IMR-90 (cell line): ENCODE data around the gene ZNF625. TPM values are rescaled to one million over a fixed set of nuclear protein-coding genes. Genes with fewer than 3 reads are reported as not detected.

ENCODE experiments used
- ATAC-seq: fragments of 200-7000 bp; cut with Tn5 transposase; 2 replicates; pipeline ENCODE4 v1.9.1; 2020; ENCODE audit warnings: low read depth, mild to moderate bottlenecking, moderate library complexity
- BruUV-seq: library from RNA; stranded (reverse); fragments of 400-500 nt; replicated peaks from 2 replicates; lab custom pipeline; 2021; lab: Mats Ljungman, UMichigan
- CTCF ChIA-PET: fragments of 300-600 bp; formaldehyde crosslinking; extraction: SDS; loops from one replicate; lab custom pipeline; 2021; ENCODE audit warnings: antibody characterized with exemption; lab: Yijun Ruan, JAX
- POLR2A ChIA-PET: fragments of 300-600 bp; sonication (Branson Sonifier 250); formaldehyde crosslinking; loops from one replicate; lab custom pipeline; 2022; ENCODE audit warnings: antibody characterized with exemption; ENCODE audit not compliant: unreplicated experiment; lab: Charles Lee
- DNase-seq: peaks from one replicate; pipeline ENCODE4 v3.0.0; 2013
- H2AFZ ChIP-seq: replicated peaks from 2 replicates; pipeline ENCODE3; 2013; ENCODE audit warnings: low read length, mild to moderate bottlenecking; ENCODE audit not compliant: poor library complexity
- H2AK5ac ChIP-seq: 2 replicates; pipeline ENCODE4 v1.6.1; 2013; ENCODE audit warnings: low read depth, low read length, inconsistent platforms
- H2AK9ac ChIP-seq: replicated peaks from 2 replicates; pipeline ENCODE3; 2013; ENCODE audit warnings: mild to moderate bottlenecking, low read depth, low read length, moderate library complexity; ENCODE audit not compliant: poor library complexity
- H2BK120ac ChIP-seq: 2 replicates; pipeline ENCODE4 v1.6.1; 2013; ENCODE audit warnings: low read depth, low read length, inconsistent platforms
- H2BK15ac ChIP-seq: 3 replicates; pipeline ENCODE4 v1.6.1; 2013; ENCODE audit warnings: low read depth, low read length, inconsistent platforms
- H2BK20ac ChIP-seq: 2 replicates; pipeline ENCODE4 v1.6.1; 2013; ENCODE audit warnings: low read depth, mild to moderate bottlenecking, inconsistent platforms, low read length, moderate library complexity
- H2BK5ac ChIP-seq: 2 replicates; pipeline ENCODE4 v1.6.1; 2013; ENCODE audit warnings: mild to moderate bottlenecking, low read depth, low read length, inconsistent platforms; ENCODE audit not compliant: poor library complexity, severe bottlenecking
- H3K14ac ChIP-seq: replicated peaks from 2 replicates; pipeline ENCODE4 v1.6.1; 2013; ENCODE audit warnings: low read depth, low read length, inconsistent platforms
- H3K18ac ChIP-seq: 2 replicates; pipeline ENCODE4 v1.6.1; 2013; ENCODE audit warnings: low read depth, low read length, control low read depth
- H3K23ac ChIP-seq: 2 replicates; pipeline ENCODE4 v1.6.1; 2013; ENCODE audit warnings: low read depth, low read length, inconsistent platforms
- H3K27ac ChIP-seq: 2 replicates; pipeline ENCODE4 v1.5.1; 2013; ENCODE audit warnings: mild to moderate bottlenecking, control low read depth, low read length; ENCODE audit not compliant: insufficient read depth
- H3K27me3 ChIP-seq: 2 replicates; pipeline ENCODE4 v1.6.1; 2013; ENCODE audit warnings: low read length; ENCODE audit not compliant: control insufficient read depth, insufficient read depth
- H3K36me3 ChIP-seq: 2 replicates; pipeline ENCODE4 v1.6.1; 2013; ENCODE audit warnings: low read length, mixed read lengths; ENCODE audit not compliant: control insufficient read depth, insufficient read depth
- H3K4ac ChIP-seq: 2 replicates; pipeline ENCODE4 v1.6.1; 2013; ENCODE audit warnings: low read depth, low read length, inconsistent platforms
- H3K4me1 ChIP-seq: 2 replicates; pipeline ENCODE4 v1.6.1; 2013; ENCODE audit warnings: low read length, mixed read lengths; ENCODE audit not compliant: control insufficient read depth, insufficient read depth
- H3K4me2 ChIP-seq: 2 replicates; pipeline ENCODE4 v1.6.1; 2013; ENCODE audit warnings: low read depth, mild to moderate bottlenecking, control low read depth, low read length, moderate library complexity
- H3K4me3 ChIP-seq: 2 replicates; pipeline ENCODE4 v1.5.1; 2013; ENCODE audit warnings: low read depth, mild to moderate bottlenecking, control low read depth, low read length, moderate library complexity; ENCODE audit not compliant: insufficient read depth
- H3K56ac ChIP-seq: 2 replicates; pipeline ENCODE4 v1.6.1; 2013; ENCODE audit warnings: low read length, inconsistent platforms; ENCODE audit not compliant: insufficient read depth; ENCODE audit errors: extremely low read depth
- H3K79me1 ChIP-seq, 2 experiments: 2 replicates each; pipeline ENCODE4 v1.6.1; 2013; ENCODE audit warnings: low read length in 2 of 2, inconsistent platforms in 1 of 2, low read depth in 1 of 2
- H3K9ac ChIP-seq: 2 replicates; pipeline ENCODE4 v1.6.1; 2013; ENCODE audit warnings: low read depth, low read length, control low read depth
- H3K9me1 ChIP-seq: 2 replicates; pipeline ENCODE4 v1.6.1; 2013; ENCODE audit warnings: low read length, inconsistent platforms; ENCODE audit not compliant: insufficient read depth
- H3K9me3 ChIP-seq: 2 replicates; pipeline ENCODE4 v1.6.1; 2013; ENCODE audit warnings: low read length; ENCODE audit not compliant: control insufficient read depth, insufficient read depth
- H4K20me1 ChIP-seq: 2 replicates; pipeline ENCODE4 v1.6.1; 2013; ENCODE audit warnings: low read length, inconsistent platforms; ENCODE audit not compliant: insufficient read depth
- H4K5ac ChIP-seq: 2 replicates; pipeline ENCODE4 v1.6.1; 2013; ENCODE audit warnings: mild to moderate bottlenecking, low read depth, low read length, control low read depth
- H4K8ac ChIP-seq, 2 experiments: 2 replicates each; pipeline ENCODE4 v1.6.1; 2013; ENCODE audit warnings: low read depth in 2 of 2, low read length in 2 of 2, control low read depth in 1 of 2, inconsistent platforms in 1 of 2
- H4K91ac ChIP-seq: 2 replicates; pipeline ENCODE4 v1.6.1; 2013; ENCODE audit warnings: low read depth, low read length, inconsistent platforms; ENCODE audit not compliant: insufficient read depth
- CEBPB ChIP-seq: IDR thresholded peaks from 2 replicates; pipeline ENCODE4 v1.6.1; 2012; ENCODE audit warnings: low read depth, low read length, improper control_type of control experiment
- CHD1 ChIP-seq: IDR thresholded peaks from 2 replicates; pipeline ENCODE4 v1.6.1; 2012; ENCODE audit warnings: low read depth, low read length, improper control_type of control experiment
- ELK1 ChIP-seq: fragments of 150-350 bp; IDR thresholded peaks from 2 replicates; pipeline ENCODE4 v1.6.1; 2016; ENCODE audit warnings: low read depth, mild to moderate bottlenecking, low read length, moderate library complexity, borderline replicate concordance
- NFE2L2 ChIP-seq: fragments of 150-350 bp; IDR thresholded peaks from 2 replicates; pipeline ENCODE4 v1.6.1; 2016; ENCODE audit warnings: low read depth, mild to moderate bottlenecking, low read length
- WGBS, 2 experiments: methylation state at CpG; one replicate each; pipeline versions ENCODE4 v1.1.5 to v1.1.7; 2013; ENCODE audit warnings: missing lambda C conversion rate in 2 of 2; ENCODE audit not compliant: insufficient read length in 1 of 2; ENCODE audit errors: extremely low coverage in 2 of 2; 5-methylcytosine and 5-hydroxymethylcytosine counted together
- dilution Hi-C: fragments of 300-500 bp; cut with HindIII; formaldehyde crosslinking; loops from one replicate; pipeline ENCODE4 v1.14.3; 2018; ENCODE audit warnings: low sequenced_read_pairs; ENCODE audit not compliant: unreplicated experiment
- in situ Hi-C: fragments of 300-500 bp; cut with MboI; formaldehyde crosslinking; loops from 3 replicates; pipeline ENCODE4 v1.14.3; 2019; ENCODE audit warnings: low sequenced_read_pairs, inconsistent platforms, mixed read lengths
- intact Hi-C: fragments of 100-400 bp; cut with micrococcal nuclease; formaldehyde crosslinking; loops from 2 replicates; pipeline ENCODE4 v1.10.0; 2022
- microRNA-seq, 2 experiments: library from miRNA; stranded (forward) in 1 of 2; unstranded in 1 of 2; fragments of 10-50 nt in 1 of 2; fragments of <30 nt in 1 of 2; gene quantifications in 1 of 2; microRNA quantifications in 1 of 2; one replicate each; pipeline versions ENCODE3 to v1.1.0; 2013 to 2020; ENCODE audit not compliant: insufficient read depth in 1 of 2, insufficient read length in 1 of 2, unreplicated experiment in 1 of 2
- polyA plus RNA-seq, 3 experiments: library from polyadenylated mRNA; depleted of rRNA; stranded (reverse); fragments of >200 nt; gene quantifications; 2 replicates each; pipeline ENCODE4 v1.2.3, GENCODE V29; 2012; ENCODE audit warnings: low replicate concordance in 1 of 3
- small RNA-seq, 5 experiments: library from RNA; depleted of rRNA; stranded (forward); fragments of <200 nt; gene quantifications; one replicate each; pipeline ENCODE3, GENCODE V24; 2012
- total RNA-seq: library from RNA; depleted of rRNA; stranded (reverse); fragments of >200 nt; gene quantifications from 2 replicates; pipeline ENCODE4 v1.2.3, GENCODE V29; 2012; rRNA removed

The ZNF625 gene
- total and polyA plus RNA-seq, 2 of the 4 experiments (the other 2 are of a cell fraction): 2.5 to 16.7 TPM

GRCh38 chr19:12095111-12095790 lies 61.3 kb downstream of the ZNF625 start:
- Histone ChIP-seq H4K8ac (no peak overlapping the region), H2AFZ (no peak overlapping the region), H3K9me1 (peaks cover 3% of the 10 kb centered on the region; the same call in 1 of the 2 replicates), H3K27ac (no peak overlapping the region), H2BK120ac (no peak overlapping the region), H3K18ac (no peak overlapping the region), H2BK5ac (peak overlapping the region; percentile 30), H3K27me3 (no peaks in the 10 kb centered on the region), H2AK9ac (no peak overlapping the region), H4K91ac (no peak overlapping the region), H2BK15ac (no peak overlapping the region), H3K4me2 (no peak overlapping the region), H4K5ac (no peak overlapping the region), H2AK5ac (no peak overlapping the region), H3K14ac (no peak overlapping the region), H3K4me1 (0 out of 2 replicates have a peak, but pooled peaks cover 2% of the 10 kb centered on the region), H2BK20ac (no peak overlapping the region), H3K9me3 (peaks cover 5% of the 10 kb centered on the region; the same call in 1 of the 2 replicates), H3K9ac (no peak overlapping the region), H3K23ac (no peak overlapping the region), H3K36me3 (0 out of 2 replicates have a peak, but pooled peaks cover 3% of the 10 kb centered on the region), H3K79me1 (peaks cover 14 to 25% of the 10 kb centered on the region in 2 experiments), H3K4me3 (no peak overlapping the region), H3K56ac (no peak overlapping the region), H4K20me1 (no peaks in the 10 kb centered on the region), H3K4ac (no peak overlapping the region)
- no CpG with 5 or more reads among the region's 4 CpGs for WGBS, 2 experiments
- dilution Hi-C loops: no loop called here
- intact Hi-C loops: no loop called here
- in situ Hi-C loops: no loop called here
- ChIA-PET POLR2A (no interaction called here), CTCF (no interaction called here)
- ATAC-seq: no peak
- TF ChIP-seq NFE2L2: no peak
- no peak for TF ChIP-seq CHD1
- no peak for TF ChIP-seq ELK1
- peak; percentile 82 for TF ChIP-seq CEBPB
- DNase-seq: peak; percentile 64
- no TSS peak for BruUV-seq

Small RNAs within 50 kb of the gene (microRNA-seq; reads per million reads assigned to microRNA genes)
- gene RNA5SP467 (ENCODE audit: insufficient read depth, insufficient read length): not detected

Small RNAs within 50 kb of the gene (small RNA-seq; reads per million reads assigned to genes)
- gene RNA5SP467: 0 reads per million in 5 experiments

Other genes with a start within 250 kb of the ZNF625 start
- 10.2 and 11.9 TPM in 2 replicates for gene ZNF700, start 231.6 kb downstream of the ZNF625 start, total RNA-seq
- gene ZNF700, start 231.6 kb downstream of the ZNF625 start, polyA plus RNA-seq (2012; rRNA removed): 4.2 and 5.3 TPM in 2 replicates
- 0.56 and 0.90 TPM in 2 replicates for gene ZNF763, start 191.7 kb downstream of the ZNF625 start, total RNA-seq
- 0.75 and 0.94 TPM in 2 replicates for gene ZNF763, start 191.7 kb downstream of the ZNF625 start, polyA plus RNA-seq (2012; rRNA removed)
- 6.4 and 11.1 TPM in 2 replicates for gene ZNF433, start 121.1 kb downstream of the ZNF625 start, total RNA-seq
- gene ZNF433, start 121.1 kb downstream of the ZNF625 start, polyA plus RNA-seq (2012; rRNA removed): 2.6 and 3.5 TPM in 2 replicates
- 0.28 and 0.36 TPM in 2 replicates for gene ZNF878, start 103.8 kb downstream of the ZNF625 start, total RNA-seq
- 0.05 and 0.07 TPM in 2 replicates for gene ZNF878, start 103.8 kb downstream of the ZNF625 start, polyA plus RNA-seq (2012; rRNA removed)
- gene ZNF844, start 92.0 kb downstream of the ZNF625 start, total RNA-seq: 8.1 and 12.0 TPM in 2 replicates
- 1.2 and 1.6 TPM in 2 replicates for gene ZNF844, start 92.0 kb downstream of the ZNF625 start, polyA plus RNA-seq (2012; rRNA removed)
- gene ZNF20, start 16.4 kb downstream of the ZNF625 start, total RNA-seq: 7.8 and 7.9 TPM in 2 replicates
- gene ZNF20, start 16.4 kb downstream of the ZNF625 start, polyA plus RNA-seq (2012; rRNA removed): 1.8 and 2.1 TPM in 2 replicates
- gene ZNF136, start 6.4 kb upstream of the ZNF625 start, total RNA-seq: 6.8 and 9.4 TPM in 2 replicates
- 1.4 and 1.9 TPM in 2 replicates for gene ZNF136, start 6.4 kb upstream of the ZNF625 start, polyA plus RNA-seq (2012; rRNA removed)
- 6.1 and 6.6 TPM in 2 replicates for gene ZNF44, start 138.1 kb upstream of the ZNF625 start, total RNA-seq
- 2.6 and 3.5 TPM in 2 replicates for gene ZNF44, start 138.1 kb upstream of the ZNF625 start, polyA plus RNA-seq (2012; rRNA removed)
- 2.0 and 3.1 TPM in 2 replicates for gene ZNF563, start 176.9 kb upstream of the ZNF625 start, total RNA-seq
- 1.2 and 1.3 TPM in 2 replicates for gene ZNF563, start 176.9 kb upstream of the ZNF625 start, polyA plus RNA-seq (2012; rRNA removed)
- 3.6 and 4.4 TPM in 2 replicates for gene ZNF442, start 208.9 kb upstream of the ZNF625 start, total RNA-seq
- 0.34 and 0.58 TPM in 2 replicates for gene ZNF442, start 208.9 kb upstream of the ZNF625 start, polyA plus RNA-seq (2012; rRNA removed)
- gene ZNF799, start 244.5 kb upstream of the ZNF625 start, total RNA-seq: 3.4 and 3.6 TPM in 2 replicates
- gene ZNF799, start 244.5 kb upstream of the ZNF625 start, polyA plus RNA-seq (2012; rRNA removed): 0.63 and 0.79 TPM in 2 replicates